T-helper 22 cell (primary cell): ENCODE results near the gene EDRF1.
"Not testable (repeated sequence)": the region's sequence is repeated elsewhere in the genome, so short reads cannot be mapped to it uniquely, and the experiment has no call there.

Experiments used
- DNase-seq: peaks from one replicate; pipeline ENCODE4 v3.0.0-alpha.2; 2020; ENCODE audit warnings: low read depth

The EDRF1 gene

DNA sequence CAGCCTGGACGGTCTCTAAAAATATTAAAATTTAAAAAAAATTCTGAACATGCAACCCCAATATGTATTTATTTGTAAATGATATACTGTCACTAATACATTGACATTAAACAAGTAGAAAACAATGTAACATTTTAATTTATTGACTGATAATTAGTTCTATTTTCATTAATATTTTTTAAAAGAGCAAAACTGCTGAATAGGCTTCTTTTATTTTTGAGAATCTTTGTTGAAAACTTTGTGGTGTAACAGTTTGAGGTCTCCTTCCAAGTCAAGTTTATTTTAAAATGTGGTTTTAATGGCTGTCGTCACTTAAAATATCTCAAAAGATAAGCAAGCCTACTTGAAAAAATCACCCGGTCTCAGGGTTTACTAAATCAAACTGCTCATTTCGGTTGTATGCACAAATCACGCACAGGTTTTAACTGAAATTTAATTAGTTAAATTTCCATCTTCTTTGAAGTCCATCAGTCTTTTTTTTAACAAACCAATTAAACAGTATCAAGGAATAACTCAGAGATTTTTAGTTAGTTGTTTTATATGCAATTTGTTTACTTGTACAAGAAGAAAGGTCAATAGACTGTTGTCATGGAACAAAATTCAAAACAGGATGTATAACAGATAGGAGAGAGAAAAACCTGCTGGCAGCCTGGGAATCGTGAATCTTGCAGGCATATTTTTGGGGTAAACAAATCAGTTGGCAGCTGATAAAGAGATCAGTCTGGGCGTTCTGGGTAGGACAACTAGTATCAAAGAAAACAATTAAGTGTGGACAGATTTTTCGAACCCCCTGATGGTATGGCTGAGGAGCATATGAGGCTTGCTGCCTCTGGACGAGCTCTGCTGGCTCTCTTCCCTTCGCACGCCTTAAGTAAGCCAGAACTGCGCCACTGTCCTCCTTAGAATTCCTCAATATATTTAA is 9.7 kb upstream of the EDRF1 start:
- DNase-seq, result no peak

DNA sequence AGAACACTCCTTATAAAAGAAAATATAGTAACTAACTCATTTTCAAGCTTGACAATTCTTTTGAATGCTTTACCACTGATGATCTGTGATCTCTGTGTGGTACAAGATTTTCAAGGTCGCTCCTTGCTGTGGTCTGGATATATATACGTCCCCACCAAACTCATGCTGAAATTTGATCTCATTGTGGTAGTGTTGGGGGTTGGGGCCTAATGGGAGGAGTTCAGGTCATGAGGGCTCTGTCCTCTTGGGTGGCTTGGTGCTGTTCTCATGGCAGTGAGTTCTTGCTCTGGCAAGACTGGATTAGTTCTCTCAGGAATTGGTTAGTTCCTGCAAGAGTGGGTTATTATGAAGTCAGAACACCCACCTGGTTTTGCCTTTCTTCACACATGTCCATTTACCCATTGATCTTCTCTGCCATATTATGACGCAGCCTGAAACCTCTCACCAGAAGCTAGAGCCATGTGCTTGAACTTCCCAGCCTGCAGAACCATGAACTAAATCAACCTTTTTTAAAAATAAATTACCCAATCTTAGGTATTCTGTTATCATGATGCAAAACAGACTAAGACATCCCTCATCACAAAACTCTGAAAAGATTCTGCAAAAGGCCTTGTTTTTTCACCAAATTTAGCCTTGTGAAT is 8.3 kb upstream of the EDRF1 start:
- DNase-seq, result no peak

DNA sequence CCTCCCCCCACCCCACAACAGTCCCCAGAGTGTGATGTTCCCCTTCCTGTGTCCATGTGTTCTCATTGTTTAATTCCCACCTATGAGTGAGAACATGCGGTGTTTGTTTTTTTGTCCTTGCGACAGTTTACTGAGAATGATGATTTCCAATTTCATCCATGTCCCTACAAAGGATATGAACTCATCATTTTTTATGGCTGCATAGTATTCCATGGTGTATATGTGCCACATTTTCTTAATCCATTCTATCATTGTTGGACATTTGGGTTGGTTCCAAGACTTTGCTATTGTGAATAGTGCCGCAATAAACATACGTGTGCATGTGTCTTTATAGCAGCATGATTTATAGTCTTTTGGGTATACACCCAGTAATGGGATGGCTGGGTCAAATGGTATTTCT is 4.8 kb upstream of the EDRF1 start:
- not testable (repeated sequence) for DNase-seq

DNA sequence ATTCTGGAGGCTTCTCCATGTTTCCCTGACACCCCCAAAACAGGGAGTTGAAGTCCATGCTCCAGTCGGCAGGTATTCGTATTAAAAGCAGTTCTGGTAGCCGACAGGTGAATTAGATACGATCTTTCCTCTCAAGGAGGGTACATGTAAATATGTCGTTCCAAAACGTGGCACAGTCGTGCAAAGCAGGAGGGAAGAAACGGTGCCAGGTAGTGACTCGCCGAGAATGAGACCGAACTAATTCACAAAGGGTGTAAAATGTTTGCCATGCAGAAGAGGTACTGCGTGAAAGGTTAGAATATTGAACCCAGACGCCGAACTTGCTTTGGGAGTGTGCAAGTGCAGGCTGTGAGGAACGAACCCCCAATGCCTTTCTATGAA is 483 bp downstream of the EDRF1 start:
- DNase-seq, result no peak

DNA sequence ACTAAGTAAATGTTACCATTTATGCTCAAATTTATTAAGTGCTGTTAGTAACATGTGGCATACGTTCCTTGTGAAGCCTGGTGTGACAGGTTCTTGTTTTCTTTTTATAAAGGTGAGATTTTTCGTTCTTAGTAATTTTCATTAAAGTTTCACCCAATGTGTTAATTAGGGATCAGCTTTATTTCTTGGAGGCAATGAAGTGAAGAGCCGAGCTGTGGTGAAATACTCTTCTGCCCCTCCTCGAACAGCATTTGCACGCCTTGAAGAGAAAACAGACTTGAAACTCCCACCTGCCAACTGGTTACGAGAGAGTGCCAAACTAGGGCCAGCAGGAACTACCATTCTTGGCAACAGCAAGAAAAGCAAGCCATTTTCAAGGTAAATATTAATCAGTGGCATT is 1.5 kb downstream of the EDRF1 start:
- DNase-seq, result no peak

DNA sequence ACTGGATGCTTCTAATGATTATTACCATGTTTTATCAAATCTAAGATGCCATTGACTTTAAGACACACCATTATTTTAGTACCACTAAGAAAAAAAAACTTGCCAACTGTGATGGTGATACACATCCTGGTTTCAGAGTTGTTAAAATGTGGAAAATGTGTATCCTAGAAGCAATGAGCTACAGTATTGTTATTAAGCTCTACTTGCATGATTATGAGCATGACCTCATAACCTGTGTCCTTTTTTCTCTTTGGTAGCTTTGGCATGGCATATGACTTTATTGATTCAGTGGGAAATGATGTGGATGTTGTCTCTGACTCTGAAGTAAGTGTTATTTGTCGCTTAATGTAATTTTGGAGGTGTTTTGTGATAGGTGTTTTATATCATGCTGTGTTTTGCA is 3.3 kb downstream of the EDRF1 start:
- DNase-seq, result no peak

DNA sequence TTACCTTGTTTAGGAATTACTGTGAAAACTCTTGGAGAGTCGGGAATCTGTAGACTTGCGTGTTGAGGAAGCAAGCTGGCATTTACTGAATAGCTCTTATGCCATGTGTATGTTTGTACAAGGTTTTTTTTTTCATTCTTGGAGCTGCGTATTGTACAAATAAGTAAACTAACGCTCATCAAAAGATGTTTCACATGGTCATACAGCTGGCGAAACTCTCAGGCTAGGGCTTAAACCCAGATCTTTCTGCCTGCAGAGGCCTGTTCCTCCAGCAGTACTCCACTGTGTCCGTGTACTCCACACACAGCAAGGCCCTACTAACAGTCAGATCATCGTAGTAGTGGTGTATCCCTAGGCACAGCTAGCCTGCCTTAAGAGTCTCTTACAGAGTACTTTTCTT is 7.4 kb downstream of the EDRF1 start:
- no peak for DNase-seq

DNA sequence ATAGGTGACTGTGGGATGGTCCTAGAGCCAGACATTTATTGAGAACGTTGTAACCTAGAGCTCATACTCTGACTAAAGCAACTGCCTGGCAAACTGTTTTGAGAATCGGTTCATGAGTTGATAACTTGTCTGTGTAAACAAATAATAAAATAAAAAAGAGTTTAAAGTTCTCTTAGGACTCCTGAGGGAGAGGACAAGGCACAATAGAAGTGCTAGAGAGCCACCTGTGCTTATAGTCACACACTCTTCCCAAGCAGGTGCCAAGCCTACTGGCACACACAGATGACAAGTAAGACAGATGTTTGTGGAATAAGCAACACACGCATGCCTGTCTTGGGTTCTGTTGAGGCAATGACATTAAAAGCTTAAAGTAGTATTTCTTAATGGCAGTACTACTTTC is 7.9 kb downstream of the EDRF1 start:
- DNase-seq, result no peak

DNA sequence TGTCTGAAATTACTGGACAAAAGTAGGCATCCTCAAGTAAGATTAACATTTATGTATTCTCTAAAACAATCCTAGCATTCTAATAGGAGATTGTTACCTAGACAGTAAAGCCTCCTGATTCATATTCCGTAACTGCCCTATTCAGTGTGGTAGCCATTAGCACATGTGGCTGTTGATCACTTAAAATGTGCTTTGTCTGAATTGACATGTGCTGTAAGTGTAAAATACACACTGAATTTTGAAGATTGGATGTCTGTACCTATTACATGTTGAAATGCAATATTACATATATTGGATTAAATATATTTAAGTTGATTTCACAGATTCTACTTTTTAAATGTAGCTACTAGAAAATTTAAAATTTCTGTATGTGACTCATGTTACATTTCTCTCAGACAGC is 14.6 kb downstream of the EDRF1 start:
- no peak for DNase-seq

DNA sequence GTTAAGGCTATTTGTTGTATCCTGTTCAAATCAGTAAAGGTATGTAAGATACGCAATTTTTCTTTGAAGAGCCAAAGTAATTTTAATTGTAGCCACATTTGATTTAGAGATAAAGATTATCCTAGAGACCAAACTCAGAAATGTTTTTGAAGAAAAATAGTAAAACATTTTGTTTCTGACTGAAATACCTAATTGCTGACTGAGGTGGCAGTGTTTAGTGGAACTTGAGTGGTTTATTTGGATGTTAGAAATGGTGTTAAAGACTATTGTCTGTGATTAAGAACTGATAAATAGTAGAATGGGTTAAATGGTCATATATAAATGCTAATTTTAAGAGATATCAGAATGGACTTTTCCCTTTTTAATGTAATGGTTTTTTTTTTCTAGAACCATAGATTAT is 15.3 kb downstream of the EDRF1 start:
- no peak for DNase-seq

DNA sequence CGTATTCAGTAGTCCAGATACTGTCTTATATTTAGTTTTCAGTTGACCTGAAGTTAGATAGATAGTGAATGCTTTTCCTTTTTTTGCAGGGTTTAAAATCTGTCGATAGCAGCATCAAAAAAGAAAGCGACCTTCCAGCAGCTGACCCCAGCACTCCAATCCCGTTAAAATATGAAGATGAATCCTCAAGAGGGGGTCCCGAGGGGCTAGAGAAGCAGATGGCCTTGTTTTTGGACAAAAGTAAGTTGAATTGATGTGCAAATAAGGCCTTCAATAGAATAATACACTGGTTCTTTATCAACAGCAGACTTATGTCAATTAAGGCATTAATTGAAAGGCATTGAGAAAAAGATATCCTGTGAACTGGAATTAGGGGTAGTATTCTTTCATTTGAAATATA is 18.7 kb downstream of the EDRF1 start:
- no peak for DNase-seq

DNA sequence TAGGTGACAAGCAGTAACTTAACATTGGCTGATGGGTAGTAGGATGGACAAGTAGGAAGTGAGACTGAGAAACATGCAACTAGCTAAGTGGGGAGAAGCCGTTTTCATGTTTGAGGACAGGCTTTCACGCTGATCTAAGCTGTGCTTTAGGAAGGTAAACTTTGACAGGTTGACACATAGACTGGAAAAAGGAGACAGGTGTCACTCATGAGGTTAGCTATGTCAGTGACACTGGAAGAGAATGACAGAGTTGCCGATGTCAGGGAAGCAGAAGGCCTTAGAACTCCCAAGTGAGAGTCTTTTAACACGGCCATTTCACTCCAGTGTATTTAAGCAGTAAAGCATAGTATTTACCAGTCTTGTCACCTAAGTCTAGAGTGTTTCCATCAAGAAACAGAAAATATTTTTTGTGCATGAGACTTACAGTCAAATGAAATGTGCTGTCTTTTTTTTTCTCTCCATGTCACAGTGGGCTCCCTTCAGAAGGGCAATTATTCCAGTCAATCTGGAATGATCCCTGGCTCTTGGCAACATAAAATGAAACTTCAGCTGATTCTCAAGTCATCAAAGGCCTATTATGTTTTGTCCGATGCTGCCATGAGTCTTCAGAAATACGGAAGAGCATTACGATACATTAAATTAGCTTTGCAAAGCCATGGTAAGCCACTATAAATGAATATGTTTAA is 20.6 kb downstream of the EDRF1 start:
- no peak for DNase-seq

DNA sequence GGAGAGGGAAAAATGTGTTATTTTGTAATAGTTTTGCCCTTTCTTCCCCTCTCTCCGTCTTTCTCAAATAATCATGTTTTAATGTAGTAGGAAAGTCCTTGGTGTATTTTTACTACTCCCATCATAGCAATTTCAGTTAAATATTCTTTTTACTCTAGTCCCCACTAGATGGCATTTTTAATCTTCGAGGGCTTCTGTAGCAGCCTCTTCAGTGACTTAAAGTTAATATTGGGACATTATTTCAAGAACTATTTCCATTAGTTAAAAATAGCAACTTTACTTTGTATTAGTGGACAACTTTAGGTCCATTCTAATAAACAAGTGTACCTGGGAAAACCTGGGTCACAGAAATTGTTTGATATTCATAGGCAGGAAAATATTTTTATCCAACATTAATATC is 23.0 kb downstream of the EDRF1 start:
- no peak for DNase-seq

DNA sequence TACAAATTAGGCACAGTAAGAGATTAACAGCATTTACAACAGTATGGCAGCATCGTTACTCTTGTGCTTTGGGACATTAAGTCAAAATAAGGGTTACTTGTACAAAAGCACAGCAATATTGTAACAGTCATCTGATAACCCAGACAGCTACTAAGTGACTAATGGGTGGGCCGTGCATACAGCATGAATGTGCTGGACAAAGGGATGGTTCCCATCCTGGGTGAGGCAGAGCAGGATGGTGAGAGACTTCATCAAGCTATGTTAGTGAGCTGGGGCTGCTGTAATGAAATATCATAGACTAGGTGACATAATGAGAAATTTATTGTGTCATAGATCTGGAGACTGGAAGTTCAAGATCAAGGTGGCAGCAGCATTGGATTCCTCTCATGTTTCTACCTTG is 25.4 kb downstream of the EDRF1 start:
- no peak for DNase-seq

DNA sequence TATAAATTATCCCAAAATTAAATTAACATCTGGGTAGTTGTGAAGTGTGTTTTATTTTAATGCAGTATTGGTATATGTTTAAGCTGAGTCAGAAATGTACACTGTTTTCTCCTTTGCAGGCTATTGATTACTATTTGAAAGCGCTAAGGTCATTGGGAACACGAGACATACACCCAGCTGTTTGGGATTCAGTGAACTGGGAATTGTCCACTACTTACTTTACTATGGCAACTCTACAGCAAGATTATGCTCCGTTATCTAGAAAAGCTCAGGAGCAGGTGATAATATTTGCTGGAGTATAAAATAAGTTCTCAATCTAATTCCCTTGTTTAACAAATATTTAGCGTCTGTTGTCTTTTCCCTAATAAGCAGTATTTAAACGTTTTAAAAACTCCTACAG is 27.9 kb downstream of the EDRF1 start:
- no peak for DNase-seq

DNA sequence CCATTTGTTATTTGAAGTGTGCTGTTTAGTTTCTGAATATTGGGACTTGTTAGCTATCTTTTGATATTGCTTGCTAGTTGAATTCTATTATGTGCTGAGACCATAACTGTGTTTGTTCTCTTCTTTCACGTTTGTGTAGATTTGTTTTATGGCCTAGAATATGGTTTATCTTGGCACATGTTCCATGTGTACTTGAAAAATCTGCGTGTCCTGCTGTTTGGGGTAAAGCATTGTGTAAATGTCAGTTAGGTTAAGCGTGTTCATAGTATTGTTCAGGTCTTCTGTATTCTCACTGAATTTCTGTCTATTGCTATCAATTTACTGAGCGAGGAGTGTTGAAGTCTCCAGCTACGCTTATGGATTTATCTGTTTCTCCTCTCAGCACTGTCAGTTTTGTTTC is 36.7 kb downstream of the EDRF1 start:
- DNase-seq, result no peak

DNA sequence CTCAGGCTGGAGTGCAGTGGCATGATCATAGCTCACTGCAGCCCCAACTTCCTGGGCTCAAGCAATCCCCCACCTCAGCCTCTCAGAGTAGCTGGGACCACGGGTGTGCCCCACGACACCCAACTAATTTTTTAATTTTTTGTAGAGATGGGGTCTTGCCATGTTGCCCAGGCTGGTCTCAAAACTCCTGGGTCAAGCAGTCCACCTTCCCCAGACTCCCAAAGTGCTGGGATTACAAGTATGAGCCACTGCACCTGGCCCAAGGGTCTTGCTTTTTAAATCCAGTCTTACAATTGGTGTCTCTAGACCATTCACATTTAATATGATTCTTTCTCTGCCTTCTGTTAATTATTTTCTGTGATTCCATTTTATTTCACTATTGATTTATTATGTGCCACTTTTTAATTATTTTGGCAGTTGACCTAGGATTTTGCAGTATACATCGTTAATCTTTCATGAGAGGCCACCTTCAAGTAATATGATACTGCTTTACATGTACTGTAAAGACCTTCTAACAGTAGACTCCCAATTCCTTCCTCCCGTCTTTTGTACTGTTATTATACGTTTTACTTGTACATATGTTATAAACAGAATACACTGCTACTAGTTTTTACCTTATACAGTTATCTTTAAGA is 37.5 kb downstream of the EDRF1 start:
- DNase-seq, result no peak

DNA sequence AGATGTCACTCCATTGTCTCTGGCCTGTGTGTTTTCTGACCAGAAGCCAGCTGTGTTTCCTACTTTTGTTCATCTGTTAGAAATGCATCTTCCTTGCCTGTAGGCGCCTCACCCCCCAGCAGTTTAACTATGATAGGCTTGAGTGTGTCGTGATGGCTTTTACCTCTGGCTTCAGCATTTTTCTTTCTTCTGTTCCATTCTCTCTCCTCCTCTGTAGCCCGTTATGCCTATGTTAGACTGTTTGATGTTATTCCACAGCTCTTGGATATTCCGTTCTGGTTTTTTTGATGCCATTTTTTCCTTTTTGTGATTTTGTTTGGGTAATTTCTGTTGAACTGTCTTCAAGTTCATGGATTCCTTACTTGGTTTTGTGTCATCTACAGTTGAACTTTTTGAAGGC is 38.2 kb downstream of the EDRF1 start:
- DNase-seq, result no peak

DNA sequence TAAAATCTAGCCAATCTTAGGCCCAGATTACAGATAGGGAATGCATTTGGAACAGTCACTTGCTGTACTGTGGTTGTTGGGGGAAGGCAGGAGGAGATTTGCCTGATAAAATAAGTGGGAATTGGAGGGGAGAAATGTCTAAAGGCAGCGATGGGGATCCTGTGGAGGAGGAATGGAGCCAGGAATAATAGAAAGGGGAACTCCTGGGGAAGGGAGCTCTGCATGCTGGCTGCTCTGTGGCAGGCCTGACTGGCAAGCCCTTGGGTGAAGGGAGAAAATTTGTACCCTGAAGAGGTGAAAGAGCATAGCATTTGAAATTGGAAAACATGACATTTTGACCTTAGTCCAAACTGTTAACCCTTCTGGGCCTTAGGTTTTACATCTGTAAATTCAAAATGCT is 42.5 kb downstream of the EDRF1 start:
- no peak for DNase-seq

DNA sequence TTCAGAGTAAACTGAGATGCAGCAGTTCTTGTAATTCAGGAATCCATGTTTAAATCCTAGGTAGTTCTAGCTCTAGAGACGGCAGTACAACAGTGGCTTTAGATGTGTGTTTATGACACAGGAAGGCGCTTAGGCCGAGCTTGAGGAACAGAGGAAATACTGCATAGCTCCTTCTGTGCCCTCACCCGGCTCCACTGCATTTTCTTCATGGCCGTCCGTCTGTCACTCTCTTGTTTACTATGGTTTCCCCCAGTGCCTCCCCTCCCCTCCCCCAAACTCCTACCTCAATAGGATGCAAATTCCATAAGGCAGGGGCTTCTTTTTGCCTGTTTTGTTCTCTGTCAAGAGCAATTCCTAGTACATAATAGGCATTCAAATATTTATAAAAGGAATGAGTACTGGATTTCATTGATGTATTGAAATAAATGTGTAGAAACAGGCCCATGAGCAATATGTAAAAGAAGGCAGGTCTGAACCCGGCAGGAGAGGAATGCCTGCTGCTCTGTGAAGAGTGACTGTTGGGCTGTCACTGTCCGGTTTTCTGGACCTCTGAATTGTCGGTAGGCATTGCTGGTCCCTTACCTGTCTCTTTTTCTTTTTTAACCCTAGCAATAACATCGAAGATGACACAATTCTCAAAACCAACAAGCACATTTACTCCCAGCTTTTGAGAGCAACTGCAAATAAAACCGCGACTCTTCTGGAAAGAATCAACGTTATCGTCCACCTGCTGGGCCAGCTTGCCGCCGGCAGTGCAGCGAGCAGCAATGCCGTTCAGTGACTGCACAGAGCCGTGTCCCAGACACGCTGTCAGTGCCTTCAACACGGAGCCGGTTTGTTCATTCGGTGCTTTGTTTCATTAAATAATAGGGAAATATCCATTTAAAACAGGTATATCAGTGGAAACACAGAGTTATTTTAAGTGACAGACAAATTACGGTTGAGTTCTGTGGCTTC is 43.5 kb downstream of the EDRF1 start:
- DNase-seq, result no peak

DNA sequence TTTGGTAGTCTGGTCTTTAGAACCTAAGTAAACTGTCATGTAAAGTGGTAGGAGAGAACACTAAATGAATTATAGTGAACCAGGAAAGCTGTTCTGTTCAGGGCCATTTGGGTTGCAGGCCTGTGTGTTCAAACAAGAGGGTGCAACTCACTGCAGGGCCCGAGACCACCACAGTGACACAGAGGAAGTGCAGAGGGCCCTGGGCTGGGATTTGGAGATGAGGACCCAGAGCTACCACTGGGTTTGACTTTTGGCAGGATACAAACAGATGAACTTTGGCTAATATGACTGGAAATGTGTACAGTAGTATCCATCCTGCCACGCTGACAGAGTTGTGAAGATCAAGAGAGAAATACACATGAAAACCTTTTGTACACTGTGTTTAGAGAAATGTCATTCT is 46.3 kb downstream of the EDRF1 start:
- no peak for DNase-seq

DNA sequence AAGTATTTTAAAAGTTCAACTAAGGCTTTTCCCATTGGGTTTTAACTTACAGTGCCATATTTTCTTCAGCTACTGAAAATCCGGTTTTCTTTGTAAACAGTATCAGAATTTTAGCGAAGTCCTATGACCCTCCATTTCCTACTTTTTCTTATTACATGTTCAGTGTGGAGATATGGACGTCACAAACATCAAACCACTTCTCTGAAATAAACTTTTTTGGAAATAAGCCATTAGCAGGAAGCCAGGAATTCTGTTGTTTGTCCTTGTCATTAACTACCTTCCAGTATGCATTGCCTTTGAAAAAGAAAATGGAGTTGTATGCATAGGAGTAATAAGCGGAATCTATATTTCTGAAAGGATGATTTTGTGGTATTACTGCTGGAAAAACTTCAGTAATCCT is 47.0 kb downstream of the EDRF1 start:
- no peak for DNase-seq
